Measurements from ENCODE around the gene GJB2. TPM values are rescaled to one million over a fixed set of nuclear protein-coding genes. Genes with fewer than 3 reads are reported as not detected.

GJB2 gene
- total and polyA plus RNA-seq, 2 experiments from 2014 or later = 10.3 to 11.1 TPM

DNA sequence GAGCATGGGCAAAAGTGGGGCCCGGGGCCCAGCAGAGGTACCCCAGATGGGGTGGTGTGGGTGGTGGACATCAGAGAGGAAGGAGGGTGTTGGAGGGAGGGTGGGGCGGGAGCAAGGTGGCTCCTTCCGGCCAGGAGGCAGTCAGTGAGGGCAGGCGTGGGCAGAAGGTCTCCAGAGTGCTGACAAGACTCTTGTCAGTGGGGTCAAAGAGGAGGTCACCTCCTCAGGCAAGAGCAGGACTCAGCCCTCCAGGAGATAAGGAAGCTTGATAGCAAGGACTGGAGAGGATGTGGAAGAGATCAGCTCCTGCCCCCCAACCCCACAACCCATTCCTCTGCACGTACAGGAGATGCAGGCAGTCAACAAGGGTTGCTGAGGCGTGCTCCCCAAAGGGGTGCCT lies 41.7 kb downstream of the GJB2 start:
- H3K9me3 ChIP-seq (ENCODE audit: low read depth) = no peaks in the 10 kb centered on the region
- H3K79me2 ChIP-seq = no peaks in the 10 kb centered on the region
- H3K27ac ChIP-seq = no peak overlapping the region
- H2AFZ ChIP-seq = no peak overlapping the region
- DNase-seq (ENCODE audit: low spot score) = no peak
- H3K9me2 ChIP-seq (replicated peaks; ENCODE audit: insufficient read depth) = no peaks in the 10 kb centered on the region
- TF ChIP-seq EZH2phosphoT487 (IDR thresholded peaks at IDR 0.05; ENCODE audit: low read depth, severe bottlenecking, unreplicated experiment) (no peak), EZH2 (IDR thresholded peaks at IDR 0.05; ENCODE audit: borderline replicate concordance) (no peak)
- TF ChIP-seq, protein P1, sequence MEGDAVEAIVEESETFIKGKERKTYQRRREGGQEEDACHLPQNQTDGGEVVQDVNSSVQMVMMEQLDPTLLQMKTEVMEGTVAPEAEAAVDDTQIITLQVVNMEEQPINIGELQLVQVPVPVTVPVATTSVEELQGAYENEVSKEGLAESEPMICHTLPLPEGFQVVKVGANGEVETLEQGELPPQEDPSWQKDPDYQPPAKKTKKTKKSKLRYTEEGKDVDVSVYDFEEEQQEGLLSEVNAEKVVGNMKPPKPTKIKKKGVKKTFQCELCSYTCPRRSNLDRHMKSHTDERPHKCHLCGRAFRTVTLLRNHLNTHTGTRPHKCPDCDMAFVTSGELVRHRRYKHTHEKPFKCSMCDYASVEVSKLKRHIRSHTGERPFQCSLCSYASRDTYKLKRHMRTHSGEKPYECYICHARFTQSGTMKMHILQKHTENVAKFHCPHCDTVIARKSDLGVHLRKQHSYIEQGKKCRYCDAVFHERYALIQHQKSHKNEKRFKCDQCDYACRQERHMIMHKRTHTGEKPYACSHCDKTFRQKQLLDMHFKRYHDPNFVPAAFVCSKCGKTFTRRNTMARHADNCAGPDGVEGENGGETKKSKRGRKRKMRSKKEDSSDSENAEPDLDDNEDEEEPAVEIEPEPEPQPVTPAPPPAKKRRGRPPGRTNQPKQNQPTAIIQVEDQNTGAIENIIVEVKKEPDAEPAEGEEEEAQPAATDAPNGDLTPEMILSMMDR (IDR thresholded peaks at IDR 0.05; ENCODE audit: poor library complexity) = no peak
- peaks cover 15% of the 10 kb centered on the region for H3K27me3 ChIP-seq
- H3K4me2 ChIP-seq = no peak overlapping the region
- no peak overlapping the region for H3K4me3 ChIP-seq
- H4K20me1 ChIP-seq (ENCODE audit: insufficient read depth, poor library complexity, severe bottlenecking) = no peaks in the 10 kb centered on the region
- no peaks in the 10 kb centered on the region for H3K36me3 ChIP-seq (replicated peaks; ENCODE audit: insufficient read depth, low read depth)
- WGBS (ENCODE audit: low lambda C conversion rate, missing lambda C conversion rate) = 58% methylated on average over 6 of the region's 6 CpGs
- H3K4me1 ChIP-seq (ENCODE audit: insufficient read depth) = no peaks in the 10 kb centered on the region

DNA sequence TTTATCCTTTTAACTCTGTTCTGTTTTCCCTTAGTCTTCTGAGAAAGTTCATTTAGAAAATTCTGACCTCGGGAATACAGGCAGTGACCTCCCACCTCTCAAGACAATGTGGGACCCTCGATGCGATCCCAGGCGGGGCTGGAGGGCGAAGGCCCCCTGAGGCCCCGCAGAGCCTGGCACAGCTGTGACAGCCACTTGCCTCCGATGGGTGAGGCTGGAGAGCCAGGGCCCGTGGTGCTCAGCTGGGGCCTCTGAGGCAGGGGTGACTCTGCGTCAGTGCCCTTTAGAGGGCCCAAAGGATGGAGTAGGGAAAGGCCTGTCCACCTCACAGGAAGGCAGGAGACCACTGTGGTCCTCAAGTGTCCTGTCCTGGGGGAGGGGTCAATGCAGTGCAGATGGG lies 42.2 kb downstream of the GJB2 start:
- H2AFZ ChIP-seq = no peak overlapping the region
- H3K4me2 ChIP-seq = no peak overlapping the region
- no peaks in the 10 kb centered on the region for H4K20me1 ChIP-seq (ENCODE audit: insufficient read depth, poor library complexity, severe bottlenecking)
- DNase-seq (ENCODE audit: low spot score) = no peak
- H3K4me3 ChIP-seq = no peak overlapping the region
- WGBS (ENCODE audit: low lambda C conversion rate, missing lambda C conversion rate) = 85% methylated on average over 9 of the region's 9 CpGs
- no peaks in the 10 kb centered on the region for H3K9me3 ChIP-seq (ENCODE audit: low read depth)
- H3K79me2 ChIP-seq = no peaks in the 10 kb centered on the region
- H3K4me1 ChIP-seq (ENCODE audit: insufficient read depth) = no peaks in the 10 kb centered on the region
- TF ChIP-seq EZH2phosphoT487 (IDR thresholded peaks at IDR 0.05; ENCODE audit: low read depth, severe bottlenecking, unreplicated experiment) = no peak
- TF ChIP-seq, protein P1 (IDR thresholded peaks at IDR 0.05; ENCODE audit: poor library complexity) = no peak
- no peak for TF ChIP-seq EZH2 (IDR thresholded peaks at IDR 0.05; ENCODE audit: borderline replicate concordance)
- no peak overlapping the region for H3K27ac ChIP-seq
- peaks cover 15% of the 10 kb centered on the region for H3K27me3 ChIP-seq
- H3K9me2 ChIP-seq (replicated peaks; ENCODE audit: insufficient read depth) = no peaks in the 10 kb centered on the region
- no peaks in the 10 kb centered on the region for H3K36me3 ChIP-seq (replicated peaks; ENCODE audit: insufficient read depth, low read depth)

DNA sequence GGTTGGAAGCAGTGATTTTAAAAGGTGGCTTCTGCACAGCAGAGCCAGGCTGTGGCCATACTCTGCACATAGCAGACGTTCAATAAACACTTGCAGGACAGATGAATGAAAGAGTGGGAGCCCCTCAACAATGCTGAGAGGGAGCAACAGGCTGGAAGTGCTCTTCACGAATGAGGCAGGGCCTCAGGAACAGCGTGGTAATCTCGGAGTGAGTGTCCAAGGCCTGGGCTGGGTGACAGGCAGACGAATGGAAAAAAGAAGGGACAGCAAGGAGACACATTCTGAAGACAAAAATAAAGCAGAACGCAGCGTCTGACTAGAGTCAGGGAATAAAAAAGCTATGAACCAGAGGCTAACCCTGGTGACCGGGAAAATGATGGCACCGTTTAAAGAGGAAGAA lies 43.0 kb downstream of the GJB2 start:
- H3K4me3 ChIP-seq = no peak overlapping the region
- no peaks in the 10 kb centered on the region for H3K36me3 ChIP-seq (replicated peaks; ENCODE audit: insufficient read depth, low read depth)
- no peaks in the 10 kb centered on the region for H3K9me2 ChIP-seq (replicated peaks; ENCODE audit: insufficient read depth)
- DNase-seq (ENCODE audit: low spot score) = no peak
- 86% methylated on average over 9 of the region's 9 CpGs for WGBS (ENCODE audit: low lambda C conversion rate, missing lambda C conversion rate)
- H4K20me1 ChIP-seq (ENCODE audit: insufficient read depth, poor library complexity, severe bottlenecking) = no peaks in the 10 kb centered on the region
- H3K27me3 ChIP-seq = peaks cover 14% of the 10 kb centered on the region
- TF ChIP-seq EZH2phosphoT487 (IDR thresholded peaks at IDR 0.05; ENCODE audit: low read depth, severe bottlenecking, unreplicated experiment) (no peak), EZH2 (IDR thresholded peaks at IDR 0.05; ENCODE audit: borderline replicate concordance) (no peak)
- TF ChIP-seq, protein P1 (IDR thresholded peaks at IDR 0.05; ENCODE audit: poor library complexity) = no peak
- H3K9me3 ChIP-seq (ENCODE audit: low read depth) = no peaks in the 10 kb centered on the region
- no peaks in the 10 kb centered on the region for H3K4me1 ChIP-seq (ENCODE audit: insufficient read depth)
- H3K27ac ChIP-seq = no peak overlapping the region
- H2AFZ ChIP-seq = no peak overlapping the region
- no peaks in the 10 kb centered on the region for H3K79me2 ChIP-seq
- no peak overlapping the region for H3K4me2 ChIP-seq

All from hepatocyte (in vitro differentiated cells).